Right atrium auricular region (tissue), 2 donors: ENCODE results near the gene NEK10. TPM values are rescaled to one million over a fixed set of nuclear protein-coding genes. Genes with fewer than 3 reads are reported as not detected.

Experiments
- DNase-seq: peaks from one replicate; pipeline ENCODE4 v3.0.0-alpha.2; 2019; ENCODE audit warnings: low spot score
- H3K27ac ChIP-seq, 2 donors: fragments of 200-600 bp; sonication (generic); 1 replicate in 1 of 2; 2 replicates in 1 of 2; pipeline ENCODE4 v1.5.1; 2016 to 2019
- H3K27me3 ChIP-seq, 2 donors: fragments of 200-600 bp; sonication (generic); one replicate each; pipeline versions ENCODE4 v1.5.1 to v1.6.0; 2017 to 2019
- H3K36me3 ChIP-seq: fragments of 200-600 bp; sonication (generic); one replicate; pipeline ENCODE4 v1.5.1; 2016
- H3K4me1 ChIP-seq, 2 donors: fragments of 200-600 bp; sonication (generic); one replicate each; pipeline versions ENCODE4 v1.5.1 to v1.6.0; 2017 to 2019
- H3K4me3 ChIP-seq, 2 donors: fragments of 200-600 bp; sonication (generic); 1 replicate in 1 of 2; 2 replicates in 1 of 2; pipeline ENCODE4 v1.5.1; 2017 to 2019; ENCODE audit warnings: mild to moderate bottlenecking in 1 of 2, moderate library complexity in 1 of 2
- H3K9me3 ChIP-seq, 2 donors: fragments of 200-600 bp; sonication (generic); one replicate each; pipeline ENCODE4 v1.5.1; 2019
- total RNA-seq, 2 donors: library from RNA; depleted of rRNA; stranded (reverse); fragments of >200 nt; gene quantifications; one replicate each; pipeline ENCODE4 v1.1.0, GENCODE V29; 2016
- TF ChIP-seq, protein P1 (sequence below), 2 donors: fragments of 200-600 bp; sonication (generic); IDR thresholded peaks; one replicate each; pipeline ENCODE4 v1.5.1; 2019; ENCODE audit warnings: antibody characterized with exemption in 2 of 2

NEK10 gene
- total RNA-seq, 2 donors from 2014 or later = 10.3 to 18.3 TPM

- Histone ChIP-seq H3K27me3 (no peaks in the 10 kb centered on the region), H3K9me3 (no peaks in the 10 kb centered on the region), H3K36me3 (no peaks in the 10 kb centered on the region), H3K4me3 (no peak overlapping the region), H3K27ac (no peak overlapping the region), H3K4me1 (no peaks in the 10 kb centered on the region)
- DNase-seq = no peak
- TF ChIP-seq, protein P1, sequence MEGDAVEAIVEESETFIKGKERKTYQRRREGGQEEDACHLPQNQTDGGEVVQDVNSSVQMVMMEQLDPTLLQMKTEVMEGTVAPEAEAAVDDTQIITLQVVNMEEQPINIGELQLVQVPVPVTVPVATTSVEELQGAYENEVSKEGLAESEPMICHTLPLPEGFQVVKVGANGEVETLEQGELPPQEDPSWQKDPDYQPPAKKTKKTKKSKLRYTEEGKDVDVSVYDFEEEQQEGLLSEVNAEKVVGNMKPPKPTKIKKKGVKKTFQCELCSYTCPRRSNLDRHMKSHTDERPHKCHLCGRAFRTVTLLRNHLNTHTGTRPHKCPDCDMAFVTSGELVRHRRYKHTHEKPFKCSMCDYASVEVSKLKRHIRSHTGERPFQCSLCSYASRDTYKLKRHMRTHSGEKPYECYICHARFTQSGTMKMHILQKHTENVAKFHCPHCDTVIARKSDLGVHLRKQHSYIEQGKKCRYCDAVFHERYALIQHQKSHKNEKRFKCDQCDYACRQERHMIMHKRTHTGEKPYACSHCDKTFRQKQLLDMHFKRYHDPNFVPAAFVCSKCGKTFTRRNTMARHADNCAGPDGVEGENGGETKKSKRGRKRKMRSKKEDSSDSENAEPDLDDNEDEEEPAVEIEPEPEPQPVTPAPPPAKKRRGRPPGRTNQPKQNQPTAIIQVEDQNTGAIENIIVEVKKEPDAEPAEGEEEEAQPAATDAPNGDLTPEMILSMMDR (IDR thresholded peaks at IDR 0.05) = no peak
Measured at GRCh38 chr3:27171113-27171512, 198.1 kb downstream of the NEK10 start.

- Histone ChIP-seq H3K27ac (no peak overlapping the region), H3K36me3 (no peaks in the 10 kb centered on the region), H3K9me3 (no peaks in the 10 kb centered on the region), H3K4me1 (no peaks in the 10 kb centered on the region), H3K27me3 (no peaks in the 10 kb centered on the region), H3K4me3 (no peak overlapping the region)
- DNase-seq = no peak
- TF ChIP-seq, protein P1 (IDR thresholded peaks at IDR 0.05) = no peak
Measured at GRCh38 chr3:27166888-27167287, 202.3 kb downstream of the NEK10 start.

GRCh38 chr3:27165321-27165721 lies 203.9 kb downstream of the NEK10 start:
- Histone ChIP-seq H3K36me3 (no peaks in the 10 kb centered on the region), H3K9me3 (no peaks in the 10 kb centered on the region), H3K27ac (no peak overlapping the region), H3K4me3 (no peak overlapping the region), H3K4me1 (no peaks in the 10 kb centered on the region), H3K27me3 (no peaks in the 10 kb centered on the region)
- no peak for DNase-seq
- TF ChIP-seq, protein P1 (IDR thresholded peaks at IDR 0.05) = no peak

DNA sequence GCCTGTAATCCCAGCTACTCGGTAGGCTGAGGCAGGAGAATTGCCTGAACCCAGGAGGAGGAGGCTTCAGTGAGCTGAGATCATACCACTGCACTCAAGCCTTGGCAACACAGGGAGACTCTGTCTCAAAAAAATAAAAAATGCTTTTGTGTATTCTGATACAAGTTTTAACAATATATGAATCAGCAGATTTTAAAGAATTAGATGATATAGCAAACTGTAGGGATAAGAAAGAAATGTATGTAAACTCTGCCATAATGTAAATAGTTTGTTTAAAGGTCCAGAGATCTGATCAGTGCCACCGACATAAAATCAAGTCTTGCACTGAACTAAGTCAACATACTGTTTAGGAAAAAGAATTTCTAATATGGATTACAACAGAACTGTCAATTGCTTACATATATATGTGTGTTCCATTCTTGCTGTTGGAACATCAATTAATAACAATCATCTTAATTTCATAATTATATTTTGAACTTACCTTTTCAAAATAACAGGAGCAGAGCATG lies 208.3 kb downstream of the NEK10 start:
- TF ChIP-seq, protein P1 (IDR thresholded peaks at IDR 0.05) = no peak
- H3K36me3 ChIP-seq = no peaks in the 10 kb centered on the region
- H3K9me3 ChIP-seq = no peaks in the 10 kb centered on the region
- no peak overlapping the region for H3K4me3 ChIP-seq
- DNase-seq = no peak
- no peak overlapping the region for H3K27ac ChIP-seq
- no peaks in the 10 kb centered on the region for H3K4me1 ChIP-seq
- no peaks in the 10 kb centered on the region for H3K27me3 ChIP-seq

GRCh38 chr3:27160146-27160545 lies 209.0 kb downstream of the NEK10 start:
- no peaks in the 10 kb centered on the region for H3K27me3 ChIP-seq
- TF ChIP-seq, protein P1 (IDR thresholded peaks at IDR 0.05) = no peak
- no peak for DNase-seq

DNA sequence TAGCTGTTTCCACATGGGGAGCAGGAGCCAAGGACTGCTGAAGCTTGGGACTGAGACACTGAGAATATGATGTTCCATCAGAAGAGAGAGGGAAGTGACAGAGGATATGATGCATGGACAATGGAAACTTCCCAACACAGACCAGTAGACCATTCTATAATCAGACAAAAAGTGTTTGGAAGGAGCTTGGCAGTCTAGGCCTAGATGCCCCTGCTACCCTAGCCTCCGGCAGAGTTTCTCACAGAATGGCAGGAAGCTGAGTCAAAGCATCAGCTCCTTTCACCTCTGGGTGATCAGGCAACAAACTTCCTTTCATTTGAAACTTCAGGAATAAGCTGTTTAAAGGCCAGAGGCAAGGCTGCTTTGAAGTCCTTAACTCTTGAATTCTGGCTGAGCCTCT lies 222.0 kb downstream of the NEK10 start:
- DNase-seq = no peak
- no peak overlapping the region for H3K4me3 ChIP-seq
- H3K27me3 ChIP-seq = no peaks in the 10 kb centered on the region
- TF ChIP-seq, protein P1 (IDR thresholded peaks at IDR 0.05) = no peak
- H3K9me3 ChIP-seq = no peaks in the 10 kb centered on the region
- H3K27ac ChIP-seq = no peak overlapping the region
- no peaks in the 10 kb centered on the region for H3K36me3 ChIP-seq
- no peaks in the 10 kb centered on the region for H3K4me1 ChIP-seq

More at GRCh38 chr3:27160146-27160545, 209.0 kb downstream of the NEK10 start:
- H3K4me3 ChIP-seq = no peak overlapping the region
- no peaks in the 10 kb centered on the region for H3K9me3 ChIP-seq
- no peak overlapping the region for H3K27ac ChIP-seq
- no peaks in the 10 kb centered on the region for H3K36me3 ChIP-seq
- H3K4me1 ChIP-seq = no peaks in the 10 kb centered on the region
